Measurements from ENCODE around the gene RASL10B. TPM values are rescaled to one million over a fixed set of nuclear protein-coding genes. Genes with fewer than 3 reads are reported as not detected.

The RASL10B gene
- 0.19 and 0.33 TPM in 2 replicates for total RNA-seq

GRCh38 chr17:35731239-35731916 lies at the start of gene RASL10B:
TSS of gene RASL10B (plus strand) at chr17:35731639. CDS start at chr17:35735185, 3,546 bp downstream.

GRCh38 chr17:35752945-35753764 lies 21.7 kb downstream of the RASL10B start, which contains the start of gene GAS2L2:
TSS of gene GAS2L2 (minus strand) at chr17:35753239. CDS start at chr17:35752850, 389 bp downstream.

GRCh38 chr17:35760587-35760986 lies 29.1 kb downstream of the RASL10B start, which contains the start of gene C17orf50:
TSS of gene C17orf50 (plus strand) at chr17:35760887. CDS start at chr17:35760942, 55 bp downstream.

Other genes with a start within 250 kb of the RASL10B start
- gene SLFN12L, start 194.0 kb upstream of the RASL10B start, total RNA-seq: not detected in 2 replicates
- gene SLFN14, start 170.8 kb upstream of the RASL10B start, total RNA-seq: under 0.01 TPM in 1 of 2 replicates, not detected in the other
- 4.4 and 4.9 TPM in 2 replicates for gene PEX12, start 153.1 kb upstream of the RASL10B start, total RNA-seq
- 156 and 172 TPM in 2 replicates for gene AP2B1, start 144.3 kb upstream of the RASL10B start, total RNA-seq
- gene GAS2L2, start 21.6 kb downstream of the RASL10B start, total RNA-seq: not detected in 2 replicates
- not detected in 2 replicates for gene C17orf50, start 29.2 kb downstream of the RASL10B start, total RNA-seq
- gene MMP28, start 64.0 kb downstream of the RASL10B start, total RNA-seq: 11.3 and 13.7 TPM in 2 replicates
- gene TAF15, start 77.8 kb downstream of the RASL10B start, total RNA-seq: 67.6 and 71.3 TPM in 2 replicates
- gene HEATR9, start 137.3 kb downstream of the RASL10B start, total RNA-seq: not detected in 2 replicates
- gene CCL5, start 148.7 kb downstream of the RASL10B start, total RNA-seq: 0.19 and 0.65 TPM in 2 replicates
- not detected in 2 replicates for gene RDM1, start 199.1 kb downstream of the RASL10B start, total RNA-seq
- gene LYZL6, start 212.1 kb downstream of the RASL10B start, total RNA-seq: not detected in 2 replicates
- gene CCL16, start 249.9 kb downstream of the RASL10B start, total RNA-seq: 0.65 and 0.86 TPM in 2 replicates

Data from vein endothelial cell (primary cell).